A549 (cell line): ENCODE measurements around the gene ZNF106. TPM values are rescaled to one million over a fixed set of nuclear protein-coding genes. Genes with fewer than 3 reads are reported as not detected.

Experiments used
- ATAC-seq, 2 experiments: fragments of 200-7000 bp in 1 of 2; fragments of >200 bp in 1 of 2; cut with Nextera tagmentation in 1 of 2; cut with Tn5 transposase in 1 of 2; 3 replicates each; pipeline versions ENCODE4 v1.8.0 to v1.9.1; 2018 to 2020; ENCODE audit warnings: mild to moderate bottlenecking in 1 of 2, moderate library complexity in 1 of 2
- CTCF ChIA-PET: fragments of 300-600 bp; sonication (Branson Sonifier 250); formaldehyde crosslinking; extraction: SDS; loops from one replicate; lab custom pipeline; 2021; ENCODE audit warnings: antibody characterized with exemption, inconsistent platforms; lab: Yijun Ruan, JAX
- POLR2A ChIA-PET: fragments of 350-600 bp; formaldehyde crosslinking; extraction: SDS; loops from one replicate; lab custom pipeline; 2021; ENCODE audit warnings: antibody characterized with exemption, inconsistent platforms; lab: Yijun Ruan, JAX
- DNase-seq, 2 experiments: peaks; one replicate each; pipeline versions ENCODE4 v3.0.0 to v3.0.0-alpha.2; 2011 to 2016; ENCODE audit warnings: low read depth in 1 of 2, low spot score in 1 of 2
- FAIRE-seq: peaks from 2 replicates; lab custom pipeline; 2011; peaks lifted over from hg19 to GRCh38; lab: Jason Lieb, UNC
- H3K27ac ChIP-seq, 2 experiments: fragments of >200 bp; sonication (Bioruptor Twin); formaldehyde crosslinking; 3 replicates each; pipeline ENCODE4 v1.5.1; 2016 to 2017
- H3K4me1 ChIP-seq: fragments of >200 bp; sonication (Bioruptor Twin); formaldehyde crosslinking; 3 replicates; pipeline ENCODE4 v1.6.1; 2016
- H3K4me2 ChIP-seq: fragments of >200 bp; sonication (Bioruptor Twin); formaldehyde crosslinking; 3 replicates; pipeline ENCODE4 v1.6.1; 2016
- H3K4me3 ChIP-seq: fragments of >200 bp; sonication (Bioruptor Twin); formaldehyde crosslinking; 3 replicates; pipeline ENCODE4 v1.5.1; 2016
- H3K9me3 ChIP-seq: fragments of >200 bp; sonication (Bioruptor Twin); formaldehyde crosslinking; 3 replicates; pipeline ENCODE4 v1.6.1; 2016
- BCL3 ChIP-seq: fragments of >200 bp; sonication (Bioruptor Twin); formaldehyde crosslinking; IDR thresholded peaks from 3 replicates; pipeline ENCODE4 v1.6.1; 2016
- CBX2 ChIP-seq: fragments of 200-600 bp; sonication (generic); IDR thresholded peaks from 2 replicates; pipeline ENCODE4 v1.6.1; 2016; ENCODE audit warnings: low read depth, mild to moderate bottlenecking, borderline replicate concordance
- CBX8 ChIP-seq: fragments of 200-600 bp; sonication (generic); IDR thresholded peaks from 2 replicates; pipeline ENCODE4 v1.6.1; 2016
- CEBPB ChIP-seq, 2 experiments: fragments of >200 bp in 1 of 2; sonication (Bioruptor Twin) in 1 of 2; formaldehyde crosslinking in 1 of 2; IDR thresholded peaks; 2 replicates each; pipeline ENCODE4 v1.6.1; 2012 to 2016
- CHD4 ChIP-seq: fragments of 200-600 bp; sonication (generic); IDR thresholded peaks from 2 replicates; pipeline ENCODE4 v1.6.1; 2016; ENCODE audit warnings: antibody characterized with exemption, mild to moderate bottlenecking, borderline replicate concordance
- E2F6 ChIP-seq: IDR thresholded peaks from 2 replicates; pipeline ENCODE4 v1.6.1; 2012; ENCODE audit warnings: low read depth, borderline replicate concordance
- FOSB ChIP-seq: fragments of 250-450 bp; sonication (Bioruptor Pico); IDR thresholded peaks from 2 replicates; pipeline ENCODE4 v1.5.0; 2020; ENCODE audit warnings: mild to moderate bottlenecking, moderate library complexity
- FOSL2 ChIP-seq, 2 experiments: fragments of 450-650 bp in 1 of 2; fragments of >200 bp in 1 of 2; sonication (Bioruptor Twin) in 1 of 2; formaldehyde crosslinking; IDR thresholded peaks; 2 replicates each; pipeline versions ENCODE4 v1.5.0 to v1.6.1; 2016 to 2020; ENCODE audit warnings: mild to moderate bottlenecking in 1 of 2, moderate library complexity in 1 of 2
- KDM1A ChIP-seq: fragments of 200-600 bp; sonication (generic); IDR thresholded peaks from 2 replicates; pipeline ENCODE4 v1.6.1; 2016; ENCODE audit warnings: low read depth, mild to moderate bottlenecking
- MAFK ChIP-seq: fragments of 450-650 bp; IDR thresholded peaks from 2 replicates; pipeline ENCODE4 v1.6.1; 2014; ENCODE audit not compliant: partially characterized antibody
- MYC ChIP-seq: IDR thresholded peaks from 2 replicates; pipeline ENCODE4 v1.6.1; 2012; ENCODE audit warnings: mild to moderate bottlenecking, inconsistent platforms, low read length, improper control_type of control experiment, borderline replicate concordance
- NPAS2 ChIP-seq: fragments of 250-450 bp; sonication (Bioruptor Pico); IDR thresholded peaks from 2 replicates; pipeline ENCODE4 v1.8.0; 2022; ENCODE audit warnings: mild to moderate bottlenecking, moderate library complexity, borderline replicate concordance
- POLR2AphosphoS2 ChIP-seq: conservative IDR thresholded peaks from 2 replicates; pipeline ENCODE4 v1.6.1; 2012; ENCODE audit warnings: low read length, improper control_type of control experiment, inconsistent platforms
- RCOR1 ChIP-seq: fragments of 150-350 bp; IDR thresholded peaks from 2 replicates; pipeline ENCODE4 v1.6.1; 2014; ENCODE audit warnings: antibody characterized with exemption, low read length, low read depth
- RFX5 ChIP-seq: fragments of 450-650 bp; IDR thresholded peaks from 2 replicates; pipeline ENCODE4 v1.7.1; 2014; ENCODE audit warnings: antibody characterized with exemption, mild to moderate bottlenecking, moderate library complexity
- TFCP2L1 ChIP-seq: fragments of 250-450 bp; sonication (Bioruptor Pico); IDR thresholded peaks from 2 replicates; pipeline ENCODE4 v1.5.0; 2021; ENCODE audit warnings: mild to moderate bottlenecking
- ZFP36 ChIP-seq: fragments of 450-650 bp; IDR thresholded peaks from 2 replicates; pipeline ENCODE4 v1.6.1; 2014; ENCODE audit warnings: borderline replicate concordance; ENCODE audit not compliant: partially characterized antibody
- ZNF302 ChIP-seq: fragments of 250-450 bp; sonication (Bioruptor Pico); IDR thresholded peaks from 2 replicates; pipeline ENCODE4 v1.9.0; 2021; ENCODE audit warnings: inconsistent platforms, mild to moderate bottlenecking, moderate library complexity
- ZSCAN20 ChIP-seq: fragments of 250-450 bp; sonication (Bioruptor Pico); IDR thresholded peaks from 2 replicates; pipeline ENCODE4 v1.8.0; 2022; ENCODE audit warnings: mild to moderate bottlenecking, moderate library complexity
- WGBS: methylation state at CpG from one replicate; pipeline ENCODE4 v1.1.6; 2017; ENCODE audit errors: missing lambda C conversion rate; 5-methylcytosine and 5-hydroxymethylcytosine counted together
- polyA plus RNA-seq, 4 experiments: library from polyadenylated mRNA; depleted of rRNA in 3 of 4; stranded (reverse); fragments of >200 nt; fragmentation: RNase III in 1 of 4; extraction: RNeasy Plus Mini Kit Qiagen cat#74134 plus additional on column Dnase treatment in 1 of 4; gene quantifications; 2 replicates in 3 of 4; 3 replicates in 1 of 4; pipeline ENCODE4 v1.2.3, GENCODE V29; 2011 to 2017
- TF ChIP-seq, protein P1 (sequence below): fragments of >200 bp; sonication (Bioruptor Twin); formaldehyde crosslinking; IDR thresholded peaks from 3 replicates; pipeline ENCODE4 v1.5.1; 2016
- TF ChIP-seq, protein P2 (sequence below): fragments of 200-600 bp; sonication (generic); IDR thresholded peaks from 2 replicates; pipeline ENCODE4 v1.6.1; 2016; ENCODE audit warnings: antibody characterized with exemption, mild to moderate bottlenecking, moderate library complexity
- TF ChIP-seq, protein P3 (sequence below): IDR thresholded peaks from 2 replicates; pipeline ENCODE4 v1.6.1; 2012

ZNF106 gene
- polyA plus RNA-seq, 2 of the 4 experiments (the other 2 are of a cell fraction): 7.8 to 19.3 TPM

GRCh38 chr15:42392309-42393024, 98.5 kb downstream of the ZNF106 start (continued):
- TF ChIP-seq BCL3 (no peak), KDM1A (no peak), RFX5 (no peak), FOSL2 (IDR thresholded peaks at IDR 0.05) (no peak), FOSL2 (CRISPR knock-in tag; IDR thresholded peaks at IDR 0.05) (no peak), ZNF302 (CRISPR knock-in tag) (no peak), CHD4 (no peak), MYC (no peak)
- TF ChIP-seq, protein P1, sequence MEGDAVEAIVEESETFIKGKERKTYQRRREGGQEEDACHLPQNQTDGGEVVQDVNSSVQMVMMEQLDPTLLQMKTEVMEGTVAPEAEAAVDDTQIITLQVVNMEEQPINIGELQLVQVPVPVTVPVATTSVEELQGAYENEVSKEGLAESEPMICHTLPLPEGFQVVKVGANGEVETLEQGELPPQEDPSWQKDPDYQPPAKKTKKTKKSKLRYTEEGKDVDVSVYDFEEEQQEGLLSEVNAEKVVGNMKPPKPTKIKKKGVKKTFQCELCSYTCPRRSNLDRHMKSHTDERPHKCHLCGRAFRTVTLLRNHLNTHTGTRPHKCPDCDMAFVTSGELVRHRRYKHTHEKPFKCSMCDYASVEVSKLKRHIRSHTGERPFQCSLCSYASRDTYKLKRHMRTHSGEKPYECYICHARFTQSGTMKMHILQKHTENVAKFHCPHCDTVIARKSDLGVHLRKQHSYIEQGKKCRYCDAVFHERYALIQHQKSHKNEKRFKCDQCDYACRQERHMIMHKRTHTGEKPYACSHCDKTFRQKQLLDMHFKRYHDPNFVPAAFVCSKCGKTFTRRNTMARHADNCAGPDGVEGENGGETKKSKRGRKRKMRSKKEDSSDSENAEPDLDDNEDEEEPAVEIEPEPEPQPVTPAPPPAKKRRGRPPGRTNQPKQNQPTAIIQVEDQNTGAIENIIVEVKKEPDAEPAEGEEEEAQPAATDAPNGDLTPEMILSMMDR: no peak

DNA sequence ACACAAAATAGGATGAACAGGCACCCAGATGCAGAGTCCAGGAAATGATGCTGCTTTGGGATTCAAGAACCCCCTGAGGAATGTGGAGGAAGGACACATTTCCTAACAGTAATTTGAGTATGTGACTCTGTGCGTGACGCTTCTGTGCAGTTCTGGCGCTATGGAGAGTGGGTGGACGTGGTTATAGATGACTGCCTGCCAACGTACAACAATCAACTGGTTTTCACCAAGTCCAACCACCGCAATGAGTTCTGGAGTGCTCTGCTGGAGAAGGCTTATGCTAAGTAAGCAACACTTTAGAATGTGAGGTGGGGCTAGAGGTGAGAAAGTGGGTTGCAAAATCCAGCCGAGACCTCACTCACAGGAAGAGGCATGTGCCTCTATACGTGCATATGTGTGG, 103.3 kb downstream of the ZNF106 start:
- Histone ChIP-seq H3K4me1 (no peaks in the 10 kb centered on the region), H3K4me2 (no peak overlapping the region), H3K4me3 (no peak overlapping the region), H3K27ac (no peak overlapping the region), H3K9me3 (no peaks in the 10 kb centered on the region)
- ChIA-PET CTCF (interaction anchor here (1.1 to 1.5 kb wide), 2 partner anchors 10 to 11 kb away, joined by 3 to 4 read pairs; no protein-coding TSS in a partner anchor), POLR2A (no interaction called here)
- 66% methylated on average over 7 of the region's 8 CpGs for WGBS
- FAIRE-seq (no peak), DNase-seq (no peak), ATAC-seq (no peak)
- TF ChIP-seq KDM1A (no peak), MAFK (no peak), NPAS2 (CRISPR knock-in tag) (no peak), CBX8 (no peak), FOSB (CRISPR knock-in tag) (no peak), POLR2AphosphoS2 (no peak), RCOR1 (no peak), E2F6 (no peak), TFCP2L1 (CRISPR knock-in tag) (no peak), CEBPB (IDR thresholded peaks at IDR 0.05) (no peak), CBX2 (no peak), ZFP36 (no peak), ZSCAN20 (CRISPR knock-in tag) (no peak)
- TF ChIP-seq, protein P2, sequence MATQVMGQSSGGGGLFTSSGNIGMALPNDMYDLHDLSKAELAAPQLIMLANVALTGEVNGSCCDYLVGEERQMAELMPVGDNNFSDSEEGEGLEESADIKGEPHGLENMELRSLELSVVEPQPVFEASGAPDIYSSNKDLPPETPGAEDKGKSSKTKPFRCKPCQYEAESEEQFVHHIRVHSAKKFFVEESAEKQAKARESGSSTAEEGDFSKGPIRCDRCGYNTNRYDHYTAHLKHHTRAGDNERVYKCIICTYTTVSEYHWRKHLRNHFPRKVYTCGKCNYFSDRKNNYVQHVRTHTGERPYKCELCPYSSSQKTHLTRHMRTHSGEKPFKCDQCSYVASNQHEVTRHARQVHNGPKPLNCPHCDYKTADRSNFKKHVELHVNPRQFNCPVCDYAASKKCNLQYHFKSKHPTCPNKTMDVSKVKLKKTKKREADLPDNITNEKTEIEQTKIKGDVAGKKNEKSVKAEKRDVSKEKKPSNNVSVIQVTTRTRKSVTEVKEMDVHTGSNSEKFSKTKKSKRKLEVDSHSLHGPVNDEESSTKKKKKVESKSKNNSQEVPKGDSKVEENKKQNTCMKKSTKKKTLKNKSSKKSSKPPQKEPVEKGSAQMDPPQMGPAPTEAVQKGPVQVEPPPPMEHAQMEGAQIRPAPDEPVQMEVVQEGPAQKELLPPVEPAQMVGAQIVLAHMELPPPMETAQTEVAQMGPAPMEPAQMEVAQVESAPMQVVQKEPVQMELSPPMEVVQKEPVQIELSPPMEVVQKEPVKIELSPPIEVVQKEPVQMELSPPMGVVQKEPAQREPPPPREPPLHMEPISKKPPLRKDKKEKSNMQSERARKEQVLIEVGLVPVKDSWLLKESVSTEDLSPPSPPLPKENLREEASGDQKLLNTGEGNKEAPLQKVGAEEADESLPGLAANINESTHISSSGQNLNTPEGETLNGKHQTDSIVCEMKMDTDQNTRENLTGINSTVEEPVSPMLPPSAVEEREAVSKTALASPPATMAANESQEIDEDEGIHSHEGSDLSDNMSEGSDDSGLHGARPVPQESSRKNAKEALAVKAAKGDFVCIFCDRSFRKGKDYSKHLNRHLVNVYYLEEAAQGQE: no peak
- TF ChIP-seq, protein P3, sequence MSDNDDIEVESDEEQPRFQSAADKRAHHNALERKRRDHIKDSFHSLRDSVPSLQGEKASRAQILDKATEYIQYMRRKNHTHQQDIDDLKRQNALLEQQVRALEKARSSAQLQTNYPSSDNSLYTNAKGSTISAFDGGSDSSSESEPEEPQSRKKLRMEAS: no peak
